Panc1 (cell line): ENCODE data around the gene C17orf100. TPM values are rescaled to one million over a fixed set of nuclear protein-coding genes. Genes with fewer than 3 reads are reported as not detected.

Experiments used
- ATAC-seq: fragments of 200-7000 bp; cut with Tn5 transposase; 2 replicates; pipeline ENCODE4 v1.9.1; 2020; ENCODE audit warnings: mild to moderate bottlenecking, moderate library complexity
- BruUV-seq: library from RNA; stranded (reverse); fragments of 400-500 nt; replicated peaks from 2 replicates; lab custom pipeline; 2021; lab: Mats Ljungman, UMichigan
- CTCF ChIA-PET: fragments of 300-600 bp; sonication (Branson Sonifier 250); formaldehyde crosslinking; loops from one replicate; lab custom pipeline; 2022; ENCODE audit warnings: antibody characterized with exemption; lab: Charles Lee
- POLR2A ChIA-PET: fragments of 300-600 bp; sonication (Branson Sonifier 250); formaldehyde crosslinking; loops from one replicate; lab custom pipeline; 2022; ENCODE audit warnings: antibody characterized with exemption; lab: Charles Lee
- DNase-seq: peaks from one replicate; pipeline ENCODE4 v3.0.0-alpha.2; 2010; ENCODE audit warnings: low read depth, low spot score
- H3K27ac ChIP-seq: 2 replicates; pipeline ENCODE4 v1.5.1; 2011; ENCODE audit warnings: mild to moderate bottlenecking, low read length, inconsistent platforms
- H3K27me3 ChIP-seq: fragments of 200-500 bp; sonication (Bioruptor generic); 2 replicates; pipeline ENCODE4 v1.6.0; 2014; ENCODE audit warnings: low read length, inconsistent platforms; ENCODE audit not compliant: control insufficient read depth, insufficient read depth
- H3K36me3 ChIP-seq: fragments of 200-500 bp; sonication (Bioruptor generic); 2 replicates; pipeline ENCODE4 v1.5.1; 2014; ENCODE audit warnings: inconsistent platforms, mild to moderate bottlenecking, low read length, moderate library complexity; ENCODE audit not compliant: control insufficient read depth, insufficient read depth
- H3K4me1 ChIP-seq: 2 replicates; pipeline ENCODE4 v1.5.1; 2011; ENCODE audit warnings: inconsistent platforms, mild to moderate bottlenecking, low read length, moderate library complexity; ENCODE audit not compliant: control insufficient read depth, insufficient read depth
- H3K4me3 ChIP-seq, 2 experiments: 2 replicates each; pipeline ENCODE4 v1.5.1; 2011 to 2012; ENCODE audit warnings: low read depth in 2 of 2, low read length in 2 of 2, mild to moderate bottlenecking in 2 of 2, inconsistent platforms in 1 of 2, moderate library complexity in 1 of 2
- H3K9me3 ChIP-seq: fragments of 200-500 bp; sonication (Bioruptor generic); 2 replicates; pipeline ENCODE4 v1.5.1; 2014; ENCODE audit warnings: low read depth, mild to moderate bottlenecking, inconsistent platforms, low read length, moderate library complexity; ENCODE audit not compliant: control insufficient read depth, insufficient read depth
- POLR2AphosphoS5 ChIP-seq: IDR thresholded peaks from 2 replicates; pipeline ENCODE4 v1.6.1; 2012; ENCODE audit warnings: mild to moderate bottlenecking, low read depth, low read length, moderate library complexity
- SIN3A ChIP-seq: IDR thresholded peaks from 2 replicates; pipeline ENCODE4 v1.6.1; 2012; ENCODE audit warnings: low read depth, mild to moderate bottlenecking, low read length, moderate library complexity, borderline replicate concordance; ENCODE audit not compliant: insufficient read depth
- TCF7L2 ChIP-seq: IDR thresholded peaks from 2 replicates; pipeline ENCODE4 v1.6.1; 2011; ENCODE audit warnings: mild to moderate bottlenecking, low read depth, low read length, inconsistent platforms
- in situ Hi-C: cut with HindIII; loops from 2 replicates; pipeline ENCODE4 v1.10.0; 2016; ENCODE audit warnings: low sequenced_read_pairs, low pct_unique_long_range_greater_than_20kb
- intact Hi-C: fragments of 100-400 bp; cut with micrococcal nuclease; formaldehyde crosslinking; loops from one replicate; pipeline ENCODE4 v1.10.0; 2022; ENCODE audit not compliant: unreplicated experiment
- total RNA-seq: library from RNA; stranded (reverse); gene quantifications from one replicate; pipeline ENCODE4 v1.2.1, GENCODE V29; 2021; ENCODE audit not compliant: unreplicated experiment
- TF ChIP-seq, protein P1 (sequence below): fragments of 450-650 bp; IDR thresholded peaks from 2 replicates; pipeline ENCODE4 v1.5.1; 2017; ENCODE audit warnings: mild to moderate bottlenecking
- TF ChIP-seq, protein P2 (sequence below), 2 experiments: IDR thresholded peaks; 2 replicates each; pipeline ENCODE4 v1.6.1; 2011 to 2012; ENCODE audit warnings: low read depth in 2 of 2, control low read depth in 1 of 2, low read length in 1 of 2, mild to moderate bottlenecking in 1 of 2, moderate library complexity in 1 of 2; ENCODE audit not compliant: insufficient read depth in 1 of 2

C17orf100 gene
- total RNA-seq, 1 experiment from 2014 or later: 2.8 TPM

DNA sequence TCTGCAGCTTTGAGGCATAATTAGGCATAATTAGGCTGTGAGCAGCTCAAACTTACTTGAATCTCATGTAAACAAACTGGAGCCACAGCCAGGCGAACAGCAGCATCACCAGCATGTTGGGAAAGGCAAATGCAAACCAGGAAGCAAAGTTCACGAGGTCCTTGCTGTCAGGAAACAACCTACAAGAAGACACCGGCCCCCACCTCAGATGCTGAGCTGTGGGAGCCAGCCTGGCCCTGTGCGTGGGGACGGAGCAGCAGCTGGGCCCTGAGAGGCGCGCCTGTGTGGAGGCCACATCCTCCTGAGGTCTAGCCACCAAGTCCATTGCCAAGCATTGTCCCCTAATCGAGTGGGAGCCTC is 49.4 kb downstream of the C17orf100 start:
- no peaks in the 10 kb centered on the region; the same call in 1 of the 2 replicates for H3K27me3 ChIP-seq
- ChIA-PET POLR2A (no interaction called here), CTCF (no interaction called here)
- no peaks in the 10 kb centered on the region for H3K36me3 ChIP-seq
- no TSS peak for BruUV-seq
- no peak for TF ChIP-seq POLR2AphosphoS5
- TF ChIP-seq SIN3A: no peak
- TF ChIP-seq, protein P1, sequence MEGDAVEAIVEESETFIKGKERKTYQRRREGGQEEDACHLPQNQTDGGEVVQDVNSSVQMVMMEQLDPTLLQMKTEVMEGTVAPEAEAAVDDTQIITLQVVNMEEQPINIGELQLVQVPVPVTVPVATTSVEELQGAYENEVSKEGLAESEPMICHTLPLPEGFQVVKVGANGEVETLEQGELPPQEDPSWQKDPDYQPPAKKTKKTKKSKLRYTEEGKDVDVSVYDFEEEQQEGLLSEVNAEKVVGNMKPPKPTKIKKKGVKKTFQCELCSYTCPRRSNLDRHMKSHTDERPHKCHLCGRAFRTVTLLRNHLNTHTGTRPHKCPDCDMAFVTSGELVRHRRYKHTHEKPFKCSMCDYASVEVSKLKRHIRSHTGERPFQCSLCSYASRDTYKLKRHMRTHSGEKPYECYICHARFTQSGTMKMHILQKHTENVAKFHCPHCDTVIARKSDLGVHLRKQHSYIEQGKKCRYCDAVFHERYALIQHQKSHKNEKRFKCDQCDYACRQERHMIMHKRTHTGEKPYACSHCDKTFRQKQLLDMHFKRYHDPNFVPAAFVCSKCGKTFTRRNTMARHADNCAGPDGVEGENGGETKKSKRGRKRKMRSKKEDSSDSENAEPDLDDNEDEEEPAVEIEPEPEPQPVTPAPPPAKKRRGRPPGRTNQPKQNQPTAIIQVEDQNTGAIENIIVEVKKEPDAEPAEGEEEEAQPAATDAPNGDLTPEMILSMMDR: no peak
- TF ChIP-seq TCF7L2: no peak
- TF ChIP-seq, protein P2, sequence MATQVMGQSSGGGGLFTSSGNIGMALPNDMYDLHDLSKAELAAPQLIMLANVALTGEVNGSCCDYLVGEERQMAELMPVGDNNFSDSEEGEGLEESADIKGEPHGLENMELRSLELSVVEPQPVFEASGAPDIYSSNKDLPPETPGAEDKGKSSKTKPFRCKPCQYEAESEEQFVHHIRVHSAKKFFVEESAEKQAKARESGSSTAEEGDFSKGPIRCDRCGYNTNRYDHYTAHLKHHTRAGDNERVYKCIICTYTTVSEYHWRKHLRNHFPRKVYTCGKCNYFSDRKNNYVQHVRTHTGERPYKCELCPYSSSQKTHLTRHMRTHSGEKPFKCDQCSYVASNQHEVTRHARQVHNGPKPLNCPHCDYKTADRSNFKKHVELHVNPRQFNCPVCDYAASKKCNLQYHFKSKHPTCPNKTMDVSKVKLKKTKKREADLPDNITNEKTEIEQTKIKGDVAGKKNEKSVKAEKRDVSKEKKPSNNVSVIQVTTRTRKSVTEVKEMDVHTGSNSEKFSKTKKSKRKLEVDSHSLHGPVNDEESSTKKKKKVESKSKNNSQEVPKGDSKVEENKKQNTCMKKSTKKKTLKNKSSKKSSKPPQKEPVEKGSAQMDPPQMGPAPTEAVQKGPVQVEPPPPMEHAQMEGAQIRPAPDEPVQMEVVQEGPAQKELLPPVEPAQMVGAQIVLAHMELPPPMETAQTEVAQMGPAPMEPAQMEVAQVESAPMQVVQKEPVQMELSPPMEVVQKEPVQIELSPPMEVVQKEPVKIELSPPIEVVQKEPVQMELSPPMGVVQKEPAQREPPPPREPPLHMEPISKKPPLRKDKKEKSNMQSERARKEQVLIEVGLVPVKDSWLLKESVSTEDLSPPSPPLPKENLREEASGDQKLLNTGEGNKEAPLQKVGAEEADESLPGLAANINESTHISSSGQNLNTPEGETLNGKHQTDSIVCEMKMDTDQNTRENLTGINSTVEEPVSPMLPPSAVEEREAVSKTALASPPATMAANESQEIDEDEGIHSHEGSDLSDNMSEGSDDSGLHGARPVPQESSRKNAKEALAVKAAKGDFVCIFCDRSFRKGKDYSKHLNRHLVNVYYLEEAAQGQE (IDR thresholded peaks at IDR 0.05; ENCODE audit: insufficient read depth in 1 of 2, low read depth in 2 of 2, low read length in 1 of 2): no peak
- no peaks in the 10 kb centered on the region for H3K4me1 ChIP-seq
- intact Hi-C loops: no loop called here
- H3K4me3 ChIP-seq: no peak overlapping the region
- DNase-seq (no peak), ATAC-seq (no peak)
- in situ Hi-C loops: no loop called here
- H3K9me3 ChIP-seq: no peaks in the 10 kb centered on the region
- no peak overlapping the region for H3K27ac ChIP-seq

GRCh38 chr17:6701719-6702118 is 50.2 kb downstream of the C17orf100 start:
- BruUV-seq: no TSS peak
- CTCF ChIA-PET: no interaction called here
- TF ChIP-seq POLR2AphosphoS5: no peak
- TF ChIP-seq, protein P1: peak; percentile 70; the same call in 1 of the 2 replicates
- Histone ChIP-seq H3K4me1 (no peaks in the 10 kb centered on the region), H3K27ac (no peak overlapping the region), H3K36me3 (no peaks in the 10 kb centered on the region), H3K9me3 (no peaks in the 10 kb centered on the region), H3K4me3 (no peak overlapping the region), H3K27me3 (no peaks in the 10 kb centered on the region; the same call in 1 of the 2 replicates)
- ATAC-seq (peak; percentile 70), DNase-seq (no peak)
- in situ Hi-C loops (no loop called here), intact Hi-C loops (no loop called here)
- POLR2A ChIA-PET: no interaction called here
